ENCODE measurements around the gene RIC8B.

The RIC8B gene

DNA sequence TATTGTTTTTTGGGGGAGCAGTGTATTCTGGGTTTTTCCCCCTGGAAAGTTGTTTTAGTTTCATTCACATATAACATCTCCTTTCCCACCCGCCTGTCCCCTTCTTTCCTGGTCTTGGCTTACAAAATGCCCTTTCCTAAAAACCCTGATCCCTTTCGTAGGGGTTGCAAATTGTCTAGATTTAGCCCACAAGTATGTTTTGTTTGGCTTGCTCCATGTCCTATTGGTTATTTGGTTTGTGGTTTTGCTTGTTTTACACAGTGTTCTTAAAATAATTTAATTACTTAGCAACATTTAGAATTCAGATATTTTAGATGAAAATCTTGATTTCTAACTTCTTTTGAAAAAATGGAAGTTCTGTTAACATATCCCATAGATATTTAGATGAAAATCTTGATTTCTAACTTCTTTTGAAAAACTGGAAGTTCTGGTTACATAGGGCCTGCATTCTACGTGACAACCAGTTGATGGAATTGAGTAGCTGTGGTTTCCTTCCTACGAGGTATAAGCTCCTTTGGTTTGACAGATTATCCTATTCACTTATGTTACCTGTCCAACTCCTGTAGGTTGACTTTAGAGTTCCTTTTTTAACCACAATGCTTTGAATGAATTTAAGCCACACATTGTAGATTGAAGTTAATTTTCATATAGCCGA is 92.1 kb downstream of the RIC8B start:
- in situ Hi-C loops (cut with HindIII; ENCODE audit: low sequenced_read_pairs): no loop called here

DNA sequence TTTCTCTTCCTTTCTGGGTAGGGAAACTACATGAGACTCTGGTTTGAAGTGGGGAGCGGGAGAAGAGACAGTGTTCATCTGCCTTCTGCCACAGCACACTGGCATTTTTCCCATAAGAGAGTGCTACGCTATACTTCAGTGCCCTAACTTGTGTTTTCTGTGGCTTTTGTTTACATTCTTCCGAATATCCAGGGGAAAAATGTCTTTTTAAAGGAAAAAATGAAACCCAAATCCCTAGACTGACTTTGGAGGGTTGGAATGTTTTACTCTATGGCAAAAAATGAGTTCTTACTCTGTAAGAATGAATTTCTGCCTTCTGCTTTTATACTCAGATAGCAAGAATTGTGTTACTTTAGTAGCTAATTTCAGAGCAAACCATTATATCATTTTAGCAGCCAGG is 93.2 kb downstream of the RIC8B start:
- in situ Hi-C loops (cut with HindIII; ENCODE audit: low sequenced_read_pairs): no loop called here

DNA sequence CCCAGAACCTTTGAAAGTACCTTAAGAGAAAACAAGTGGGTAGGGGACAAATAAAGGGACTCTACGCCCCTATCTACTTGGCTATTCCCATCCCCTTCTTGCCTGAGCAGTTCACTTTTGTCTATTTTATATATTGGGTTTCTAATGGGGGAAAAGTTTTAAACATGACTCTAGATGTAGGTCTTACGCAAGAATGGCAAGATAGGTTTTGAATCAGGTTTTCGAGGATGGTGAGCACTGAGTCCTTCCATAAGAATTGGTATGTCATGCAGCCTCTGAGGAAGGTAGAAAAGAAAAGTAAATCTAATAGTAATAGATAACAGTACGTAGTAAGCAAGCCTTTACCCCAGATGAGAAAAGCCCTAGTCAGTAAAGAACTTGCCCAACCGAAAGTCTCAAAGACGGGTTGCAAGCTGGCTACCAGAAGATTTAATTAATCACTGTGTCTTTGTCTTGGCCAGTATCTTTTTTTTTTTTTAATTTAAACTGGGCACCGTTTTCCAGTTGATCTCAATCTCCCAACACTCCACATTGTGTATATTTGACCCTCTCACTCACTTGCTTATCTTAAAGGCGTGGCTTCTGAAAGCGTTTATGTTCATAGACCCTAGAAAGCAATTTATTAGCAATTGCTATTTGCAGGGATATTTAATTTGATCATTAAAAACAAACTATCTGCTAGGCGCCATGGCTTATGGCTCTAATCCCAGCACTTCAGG is 94.7 kb downstream of the RIC8B start:
- in situ Hi-C loops (cut with HindIII; ENCODE audit: low sequenced_read_pairs): no loop called here

DNA sequence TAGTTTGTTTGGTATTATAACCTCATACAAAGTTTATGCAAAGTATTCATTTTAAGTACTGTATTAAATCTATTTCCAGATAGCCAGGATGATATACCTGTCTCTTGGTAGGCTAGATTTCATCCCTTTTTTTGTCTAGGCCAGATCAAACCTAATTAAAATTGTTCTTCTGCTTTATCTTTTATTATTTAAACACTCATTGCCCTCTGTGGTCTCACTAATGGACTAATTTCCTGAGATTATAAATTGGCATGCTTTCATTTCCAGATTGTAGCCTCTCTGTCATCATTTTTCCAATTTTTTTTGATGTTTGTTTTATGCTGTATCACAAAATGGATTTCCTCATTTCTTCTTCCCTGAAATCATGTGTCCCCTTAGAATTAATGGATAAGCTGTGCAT is 95.6 kb downstream of the RIC8B start:
- in situ Hi-C loops (cut with HindIII; ENCODE audit: low sequenced_read_pairs): no loop called here

DNA sequence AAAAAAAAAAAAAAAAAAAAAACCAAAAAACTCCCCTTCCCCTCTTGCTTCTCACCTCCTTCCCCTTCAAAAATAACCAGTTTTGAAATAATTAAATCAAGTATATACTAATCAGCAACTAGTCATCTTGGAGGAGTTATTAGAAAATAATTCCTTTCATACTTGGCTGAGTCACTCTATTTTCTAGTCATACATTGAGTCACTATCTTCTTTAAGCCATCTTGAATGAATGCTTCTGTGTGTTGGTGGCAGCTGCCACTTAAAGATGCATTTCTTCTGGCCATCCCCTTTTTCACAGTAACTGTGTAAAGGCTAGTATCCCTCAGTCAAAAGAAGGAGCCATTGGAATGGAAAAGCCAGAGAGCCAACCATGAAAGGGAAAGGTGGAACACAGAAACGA is 97.0 kb downstream of the RIC8B start:
- in situ Hi-C loops (cut with HindIII; ENCODE audit: low sequenced_read_pairs): no loop called here

DNA sequence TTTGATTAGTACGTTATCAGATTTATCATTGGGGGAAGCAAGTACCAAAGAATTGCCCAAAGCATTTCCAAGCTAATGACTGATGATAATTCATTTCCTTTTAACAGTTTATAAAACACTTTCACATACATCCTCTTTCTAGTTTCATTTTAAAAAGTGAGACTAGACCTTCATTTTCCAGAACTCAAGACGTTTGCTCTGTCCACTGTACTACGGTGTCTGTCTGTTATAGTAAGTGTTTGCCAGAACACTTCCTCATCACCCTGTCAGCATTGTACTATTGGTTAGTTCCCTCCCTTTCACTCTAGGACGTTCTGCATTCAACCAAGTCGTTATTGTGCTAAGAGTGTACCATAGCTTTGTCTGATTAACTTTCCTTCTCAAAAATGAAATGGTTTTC is 99.5 kb downstream of the RIC8B start:
- in situ Hi-C loops (cut with HindIII; ENCODE audit: low sequenced_read_pairs): no loop called here

DNA sequence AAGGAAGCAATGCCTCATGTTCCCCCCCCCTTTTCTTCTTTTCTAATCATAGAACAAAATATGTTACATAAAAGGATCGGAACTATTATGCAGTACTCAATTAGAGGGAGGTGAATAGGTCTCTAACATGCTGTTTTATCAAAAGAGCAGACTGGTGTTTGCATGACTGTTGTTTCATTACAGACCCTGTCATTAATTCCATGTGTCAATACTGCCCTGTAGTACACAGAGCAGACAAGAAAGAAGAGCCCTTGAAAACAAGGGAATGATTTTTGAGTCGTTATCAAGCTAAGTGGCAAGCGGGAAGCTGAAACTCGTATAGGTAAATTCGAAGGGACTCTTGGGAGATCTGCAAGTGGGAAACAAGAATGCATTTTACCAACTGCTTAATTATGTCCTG is 104.3 kb downstream of the RIC8B start:
- in situ Hi-C loops (cut with HindIII; ENCODE audit: low sequenced_read_pairs): no loop called here

DNA sequence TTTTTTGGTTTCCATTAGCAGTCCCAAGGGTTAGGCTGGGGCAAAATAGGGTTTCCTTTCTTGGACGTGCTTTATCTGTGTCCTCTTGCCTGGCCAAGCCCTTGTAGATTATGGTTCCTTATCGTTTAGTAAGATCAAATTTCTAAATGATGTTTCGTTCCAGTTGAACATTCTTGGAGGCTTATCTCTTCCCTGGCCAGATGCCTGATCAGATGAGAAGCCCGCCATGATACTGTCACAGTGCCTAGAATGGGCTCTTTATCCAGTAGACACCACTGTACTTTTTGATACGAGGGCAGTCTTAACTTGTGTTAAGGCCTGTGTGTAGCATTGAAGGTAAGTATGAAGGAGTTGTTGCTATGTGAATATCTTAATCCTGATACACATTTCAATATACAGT is 105.1 kb downstream of the RIC8B start:
- in situ Hi-C loops (cut with HindIII; ENCODE audit: low sequenced_read_pairs): no loop called here

DNA sequence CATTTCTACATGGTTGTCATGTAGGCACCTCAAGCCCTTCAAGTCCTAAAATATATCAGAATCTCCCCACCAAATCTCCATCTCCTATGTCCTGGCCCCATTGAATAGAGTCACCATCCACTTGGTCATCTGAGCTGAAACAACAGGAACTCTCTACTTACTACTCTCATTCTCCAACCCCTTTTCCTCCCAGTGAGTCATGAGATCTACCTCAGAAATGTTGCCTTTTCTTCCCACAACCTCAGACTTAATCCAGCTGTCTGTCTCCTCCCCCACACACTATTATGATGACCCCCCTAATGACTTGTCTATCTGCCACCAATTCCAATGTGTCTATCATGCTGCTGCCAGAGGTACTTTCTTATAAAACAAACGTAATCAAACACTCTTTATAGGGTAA is 108.9 kb downstream of the RIC8B start:
- in situ Hi-C loops (cut with HindIII; ENCODE audit: low sequenced_read_pairs): no loop called here

DNA sequence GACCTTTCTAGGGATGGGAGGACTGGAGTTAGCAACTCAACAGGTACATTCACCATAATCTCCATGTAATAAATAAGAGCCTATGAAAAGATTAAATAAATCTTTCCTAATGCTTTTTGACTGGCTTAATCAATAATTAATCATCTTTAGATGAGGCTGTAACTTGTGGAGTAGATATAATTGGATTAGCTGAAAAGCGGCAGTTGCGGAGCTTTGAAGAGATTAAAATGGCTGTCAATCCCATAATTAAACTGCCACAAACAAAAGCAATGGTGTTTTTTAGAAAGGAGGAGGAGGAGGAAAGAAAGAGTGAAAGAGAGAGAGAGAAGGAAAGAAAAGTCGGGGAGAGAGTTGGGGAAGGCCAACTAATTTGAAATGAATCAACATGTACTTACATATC is 110.5 kb downstream of the RIC8B start:
- in situ Hi-C loops (cut with HindIII; ENCODE audit: low sequenced_read_pairs): no loop called here

DNA sequence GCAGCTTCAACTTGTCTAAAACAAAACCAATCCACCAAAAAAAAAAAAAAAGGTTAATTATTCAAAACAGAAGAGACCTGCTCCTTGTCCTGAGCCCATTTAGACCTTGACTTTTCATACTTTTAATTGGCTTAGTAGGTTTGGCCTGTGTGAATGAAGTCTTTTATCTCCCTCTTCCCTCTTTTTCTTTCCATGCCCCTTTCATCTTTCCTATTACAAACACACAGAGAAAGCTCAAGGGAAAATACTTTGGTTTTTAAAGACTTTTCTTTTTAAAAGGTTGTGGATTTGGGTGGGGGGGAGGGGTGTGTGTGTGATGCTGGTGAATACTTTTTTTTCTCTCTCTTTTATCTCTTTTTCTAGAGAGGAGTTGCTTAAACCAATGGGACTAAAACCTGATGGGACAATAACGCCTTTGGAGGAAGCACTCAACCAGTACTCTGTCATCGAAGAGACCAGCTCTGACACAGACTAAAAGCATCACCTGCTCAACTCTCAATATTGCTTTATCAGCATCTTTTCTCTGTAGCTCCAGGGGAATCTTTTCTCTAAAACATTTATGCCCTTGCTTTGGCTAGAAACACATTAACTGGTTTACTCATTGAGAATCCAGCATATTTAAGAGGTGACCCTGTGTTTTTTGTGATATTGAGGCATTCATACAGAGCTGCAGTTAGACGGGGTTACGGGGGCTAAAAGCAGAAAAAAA is 111.2 kb downstream of the RIC8B start:
- in situ Hi-C loops (cut with HindIII; ENCODE audit: low sequenced_read_pairs): no loop called here

DNA sequence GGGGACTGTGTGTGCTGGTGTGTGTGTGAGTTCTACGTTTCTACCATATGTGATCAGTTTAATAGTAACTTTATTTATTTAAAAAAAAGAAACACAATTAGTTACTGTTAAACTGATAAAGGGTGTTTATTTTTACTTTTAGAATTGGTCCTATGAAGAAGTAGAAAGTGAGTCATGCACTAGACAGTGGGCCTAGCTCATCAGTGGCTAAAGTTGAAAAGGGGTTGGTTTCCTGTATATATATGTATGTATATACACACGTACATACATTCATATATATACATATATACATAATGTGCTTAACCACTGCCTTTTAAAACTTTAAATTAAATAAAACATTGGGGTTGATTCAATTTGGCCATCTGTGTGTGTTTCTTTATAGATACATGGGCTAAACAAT is 112.5 kb downstream of the RIC8B start:
- in situ Hi-C loops (cut with HindIII; ENCODE audit: low sequenced_read_pairs): no loop called here

DNA sequence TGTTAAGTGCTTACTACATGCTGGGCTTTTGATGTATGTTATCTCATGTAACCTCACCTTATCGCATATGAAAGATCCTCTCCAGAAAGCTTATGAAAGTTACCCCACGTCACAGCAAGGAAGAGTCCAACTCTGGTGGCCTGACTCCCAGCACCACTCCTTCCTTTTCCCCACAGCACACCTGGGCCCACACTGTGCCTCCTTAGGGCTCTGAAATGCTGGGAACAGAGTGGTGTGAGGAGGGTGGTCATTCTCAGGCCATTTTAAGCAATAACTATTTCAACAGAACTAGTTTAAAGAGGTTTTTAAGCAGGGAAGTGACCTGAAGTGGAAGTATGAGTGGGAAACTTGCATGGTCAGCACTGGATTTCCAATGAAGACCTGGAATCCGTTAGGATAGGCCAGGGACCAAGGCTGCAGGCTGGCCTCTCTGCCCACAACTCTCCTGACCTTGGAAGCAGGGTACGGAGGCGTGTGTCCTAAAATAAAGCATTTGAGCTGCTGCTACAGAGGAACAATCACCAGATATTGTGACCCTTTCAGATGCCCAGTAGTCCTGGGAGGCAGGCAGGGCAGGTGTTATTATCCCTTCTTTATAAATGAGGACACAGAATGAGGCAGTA is 114.0 kb downstream of the RIC8B start:
- in situ Hi-C loops (cut with HindIII; ENCODE audit: low sequenced_read_pairs): no loop called here

DNA sequence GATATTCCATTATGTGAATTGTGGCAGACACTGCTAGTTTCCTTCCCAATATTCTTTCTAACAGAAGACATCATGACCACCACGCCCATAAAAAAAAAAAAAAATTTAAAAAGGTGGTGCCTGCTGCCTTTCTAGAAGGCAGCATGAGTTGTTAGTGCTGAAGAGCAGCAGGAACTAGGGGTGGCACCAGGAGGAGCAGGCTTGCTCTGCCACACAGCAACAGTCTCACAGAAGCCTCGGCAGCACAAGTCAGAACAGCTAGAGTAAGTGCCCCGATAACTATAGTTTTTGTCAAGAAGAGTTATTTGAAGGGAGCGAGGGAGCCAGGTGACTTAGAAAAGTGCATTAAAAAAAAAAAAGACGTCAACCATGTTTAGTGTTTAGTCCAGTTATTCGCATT is 114.8 kb downstream of the RIC8B start:
- in situ Hi-C loops (cut with HindIII; ENCODE audit: low sequenced_read_pairs): no loop called here

DNA sequence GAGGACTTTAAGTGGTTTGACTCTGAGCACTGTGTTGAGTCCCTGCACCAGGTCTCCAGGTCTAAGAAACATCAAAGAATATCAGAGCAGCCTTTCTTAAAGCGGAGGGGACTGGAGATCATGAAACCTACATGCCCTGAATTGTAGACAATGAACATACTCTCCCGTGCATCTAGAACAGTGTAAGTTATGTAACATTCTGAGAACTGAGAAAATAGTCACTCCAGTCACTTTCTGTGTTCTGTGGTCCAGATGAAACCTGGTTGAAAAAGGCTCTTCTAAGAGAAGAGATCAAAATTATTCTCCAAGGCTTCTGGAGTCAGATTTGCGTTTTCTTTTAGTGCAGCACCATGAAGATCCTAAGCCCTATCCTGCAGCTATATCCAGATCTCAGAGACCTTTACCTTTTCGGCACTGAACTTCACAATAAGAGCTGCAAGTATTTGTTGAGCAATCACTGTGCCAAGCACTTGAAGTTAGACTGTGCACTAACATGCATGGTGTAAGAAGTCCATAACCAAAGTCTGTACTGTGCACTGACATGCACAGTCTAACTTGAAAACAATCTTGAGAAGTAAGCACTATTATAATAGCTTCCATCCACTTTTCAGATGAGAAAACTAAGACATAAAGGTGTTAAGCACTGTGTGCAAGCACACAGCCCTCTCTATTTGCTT is 115.6 kb downstream of the RIC8B start:
- in situ Hi-C loops (cut with HindIII; ENCODE audit: low sequenced_read_pairs): no loop called here

DNA sequence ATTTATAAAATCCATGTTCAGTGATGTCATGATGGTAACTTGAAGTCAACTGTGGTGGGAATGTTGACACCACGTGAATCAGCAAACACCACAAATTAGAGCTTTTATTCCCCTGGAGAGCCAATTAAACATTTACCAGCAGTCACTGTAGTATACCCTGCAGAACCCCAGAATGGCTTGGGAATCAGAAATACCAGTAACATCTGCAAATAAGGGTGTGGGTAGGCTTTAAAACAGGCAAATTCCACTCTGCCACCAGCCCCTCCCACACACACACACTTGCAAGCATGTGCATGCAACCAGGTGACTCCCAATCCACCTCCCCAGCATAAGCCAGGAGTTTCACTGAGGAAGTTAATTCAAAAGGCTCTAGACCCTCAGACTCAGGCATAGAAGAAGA is 117.6 kb downstream of the RIC8B start:
- in situ Hi-C loops (cut with HindIII; ENCODE audit: low sequenced_read_pairs): no loop called here

DNA sequence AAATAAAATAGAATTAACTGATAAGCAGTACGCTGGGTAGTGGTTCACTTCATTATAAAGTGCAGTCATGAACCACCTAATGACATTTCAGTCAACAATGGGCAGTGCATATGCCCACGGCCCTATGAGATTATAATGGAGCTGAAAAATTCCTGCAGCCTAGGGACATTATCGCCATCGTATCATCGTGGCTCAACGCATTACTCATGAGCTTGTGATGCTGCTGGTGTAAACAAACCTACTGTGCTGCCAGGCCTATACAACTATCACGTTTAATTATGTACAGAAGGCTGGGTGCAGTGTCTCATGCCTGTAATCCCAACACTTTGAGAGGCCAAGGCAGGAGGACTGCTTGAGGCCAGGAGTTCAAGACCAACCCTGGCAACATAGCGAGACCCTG is 119.0 kb downstream of the RIC8B start:
- in situ Hi-C loops (cut with HindIII; ENCODE audit: low sequenced_read_pairs): no loop called here

DNA sequence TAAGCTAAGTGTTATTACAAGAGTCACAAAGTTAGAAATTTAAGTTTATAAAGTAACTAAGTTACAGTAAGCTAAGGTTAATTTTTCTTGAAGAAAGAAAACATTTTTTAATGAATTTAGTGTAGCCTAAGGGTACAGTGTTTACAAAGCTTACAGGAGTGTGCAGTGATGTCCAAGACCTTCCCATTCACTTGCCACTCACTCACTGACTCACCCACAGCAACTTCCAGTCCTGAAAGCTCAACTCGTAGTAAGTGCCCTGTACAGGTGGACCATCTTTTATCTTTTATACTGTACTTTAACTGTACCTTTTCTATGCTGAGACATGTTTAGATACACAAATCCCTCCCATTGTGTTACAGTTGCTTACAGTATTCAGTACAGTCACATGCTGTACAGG is 120.3 kb downstream of the RIC8B start:
- in situ Hi-C loops (cut with HindIII; ENCODE audit: low sequenced_read_pairs): no loop called here

DNA sequence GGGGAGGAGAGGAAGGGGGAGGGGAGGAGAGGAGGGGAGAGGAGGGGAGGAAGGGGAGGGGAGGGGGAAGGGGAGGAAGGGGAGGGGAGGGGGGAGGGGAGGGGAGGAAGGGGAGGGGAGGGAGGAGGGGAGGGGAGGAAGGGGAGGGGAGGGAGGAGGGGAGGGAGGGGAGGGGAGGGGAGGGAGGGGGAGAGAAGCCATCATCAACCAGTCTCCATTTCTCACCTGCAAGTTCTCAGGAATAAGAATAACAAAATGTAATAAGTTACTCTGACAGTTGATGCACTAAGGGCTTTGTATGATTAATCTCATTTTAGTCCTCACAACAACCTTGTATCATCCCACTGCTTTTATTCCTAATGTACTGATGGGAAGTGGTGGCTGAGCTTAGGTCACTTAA is 122.1 kb downstream of the RIC8B start:
- in situ Hi-C loops (cut with HindIII; ENCODE audit: low sequenced_read_pairs): no loop called here

DNA sequence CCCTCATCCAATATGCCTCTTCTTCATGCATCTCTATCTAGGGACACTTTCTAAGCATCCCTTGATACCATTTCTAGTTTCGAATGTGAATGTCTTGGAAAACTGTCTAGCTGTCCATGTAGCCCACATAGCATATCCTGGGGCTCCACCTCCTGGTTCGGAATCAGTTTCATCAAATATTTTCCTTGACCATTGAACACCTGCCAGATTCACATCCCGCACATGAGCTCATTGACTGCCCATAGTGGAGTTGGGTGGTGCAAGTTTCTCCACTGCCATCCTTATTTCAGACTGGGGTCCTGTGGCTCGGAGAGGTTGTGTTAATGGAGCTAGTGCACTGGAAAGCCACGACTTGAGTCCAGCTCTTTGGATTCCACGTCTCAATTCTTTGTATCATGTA is 122.6 kb downstream of the RIC8B start:
- in situ Hi-C loops (cut with HindIII; ENCODE audit: low sequenced_read_pairs): no loop called here
